AG09309 (cell line): Measurements from ENCODE around the gene MYLK4.

ENCODE experiments used
- DNase-seq: peaks from one replicate; pipeline ENCODE4 v3.0.0-alpha.2; 2010; ENCODE audit warnings: low read depth
- H3K4me3 ChIP-seq: 2 replicates; pipeline ENCODE4 v1.5.1; 2011; ENCODE audit warnings: mild to moderate bottlenecking, low read depth, low read length, moderate library complexity; ENCODE audit not compliant: control insufficient read depth
- CTCF ChIP-seq: IDR thresholded peaks from 2 replicates; pipeline ENCODE4 v1.5.1; 2011; ENCODE audit warnings: mild to moderate bottlenecking, low read depth, low read length, inconsistent platforms; ENCODE audit not compliant: insufficient read depth, control insufficient read depth; ENCODE audit errors: missing control alignments

MYLK4 gene

GRCh38 chr6:2639167-2639566 lies 111.6 kb downstream of the MYLK4 start:
- H3K4me3 ChIP-seq: no peak overlapping the region
- no peak for DNase-seq
- TF ChIP-seq CTCF: no peak

- no peak overlapping the region for H3K4me3 ChIP-seq
- no peak for DNase-seq
- TF ChIP-seq CTCF: no peak
Observed at GRCh38 chr6:2636672-2637071, 114.0 kb downstream of the MYLK4 start.

- no peak overlapping the region for H3K4me3 ChIP-seq
- no peak for TF ChIP-seq CTCF
- DNase-seq: no peak
Observed at GRCh38 chr6:2635911-2636310, 114.8 kb downstream of the MYLK4 start.

GRCh38 chr6:2634139-2634964 lies 116.4 kb downstream of the MYLK4 start:
- peak overlapping the region; percentile 50 for H3K4me3 ChIP-seq
- DNase-seq: no peak
- peak; percentile 97 for TF ChIP-seq CTCF

- no peak for TF ChIP-seq CTCF
- no peak for DNase-seq
- peak overlapping the region; percentile 50 for H3K4me3 ChIP-seq
Observed at GRCh38 chr6:2633736-2634135, 117.0 kb downstream of the MYLK4 start.

- TF ChIP-seq CTCF: no peak
- DNase-seq: no peak
- no peak overlapping the region for H3K4me3 ChIP-seq
Observed at GRCh38 chr6:2632976-2633584, 117.6 kb downstream of the MYLK4 start.
